Neural cell (in vitro differentiated cells): ENCODE results near the gene PDGFB. TPM values are rescaled to one million over a fixed set of nuclear protein-coding genes. Genes with fewer than 3 reads are reported as not detected.

ENCODE experiments used
- H2AFZ ChIP-seq: fragments of 200-600, 300-800 bp; sonication (generic), shearing (Covaris generic); 2 replicates; pipeline ENCODE4 v1.6.0; 2014; ENCODE audit warnings: low read depth, mild to moderate bottlenecking, antibody characterized with exemption, low read length, moderate library complexity
- H3F3A ChIP-seq: fragments of 200-600 bp; shearing (Covaris generic); 2 replicates; pipeline ENCODE4 v1.6.1; 2016; ENCODE audit warnings: mild to moderate bottlenecking, moderate library complexity, mixed read lengths, antibody characterized with exemption, low read length; ENCODE audit not compliant: insufficient read depth, poor library complexity, severe bottlenecking
- H3K27ac ChIP-seq: fragments of 200-600, 300-800 bp; sonication (generic), shearing (Covaris generic); 2 replicates; pipeline ENCODE4 v1.5.1; 2014; ENCODE audit warnings: mild to moderate bottlenecking, low read length, moderate library complexity
- H3K27me3 ChIP-seq: fragments of 300-800, 200-600 bp; sonication (generic), shearing (Covaris generic); 2 replicates; pipeline ENCODE4 v1.6.0; 2014; ENCODE audit warnings: mild to moderate bottlenecking, low read depth, low read length, moderate library complexity; ENCODE audit not compliant: insufficient read depth
- H3K36me3 ChIP-seq: fragments of 300-800, 200-600 bp; sonication (generic), shearing (Covaris generic); 2 replicates; pipeline ENCODE4 v1.5.1; 2014; ENCODE audit warnings: mild to moderate bottlenecking, antibody characterized with exemption, low read length, moderate library complexity; ENCODE audit not compliant: insufficient read depth
- H3K4me2 ChIP-seq: fragments of 300-800, 200-600 bp; sonication (generic), shearing (Covaris generic); 2 replicates; pipeline ENCODE4 v1.6.0; 2014; ENCODE audit warnings: mild to moderate bottlenecking, low read length
- H3K4me3 ChIP-seq: fragments of 300-800, 200-600 bp; sonication (generic), shearing (Covaris generic); 2 replicates; pipeline ENCODE4 v1.5.1; 2014; ENCODE audit warnings: mild to moderate bottlenecking, low read length, moderate library complexity
- H3K79me2 ChIP-seq: fragments of 200-600 bp; shearing (Covaris generic); replicated peaks from 2 replicates; pipeline ENCODE4 v1.6.0; 2014; ENCODE audit warnings: mild to moderate bottlenecking, low read length, moderate library complexity; ENCODE audit not compliant: insufficient read depth
- H3K9ac ChIP-seq: fragments of 300-800, 200-600 bp; sonication (generic), shearing (Covaris generic); 2 replicates; pipeline ENCODE4 v1.6.1; 2016; ENCODE audit warnings: mild to moderate bottlenecking, low read length, mixed read lengths
- H3K9me2 ChIP-seq: fragments of 200-600 bp; shearing (Covaris generic); 2 replicates; pipeline ENCODE4 v1.6.1; 2016; ENCODE audit warnings: mild to moderate bottlenecking, low read length, mixed read lengths; ENCODE audit not compliant: insufficient read depth
- H3K9me3 ChIP-seq: fragments of 200-600, 300-800 bp; sonication (generic), shearing (Covaris generic); 2 replicates; pipeline ENCODE4 v1.6.1; 2016; ENCODE audit warnings: mild to moderate bottlenecking, mixed run types, low read length, moderate library complexity, mixed read lengths
- H4K20me1 ChIP-seq: fragments of 200-600 bp; shearing (Covaris generic); 2 replicates; pipeline ENCODE4 v1.6.1; 2016; ENCODE audit warnings: mild to moderate bottlenecking, mixed run types; ENCODE audit not compliant: insufficient read depth
- CTCF ChIP-seq: fragments of 450-650 bp; IDR thresholded peaks from 2 replicates; pipeline ENCODE4 v1.5.1; 2014; ENCODE audit warnings: antibody characterized with exemption, mild to moderate bottlenecking, moderate library complexity; ENCODE audit not compliant: poor library complexity, severe bottlenecking
- EP300 ChIP-seq: fragments of 450-650 bp; conservative IDR thresholded peaks from 2 replicates; pipeline ENCODE4 v1.6.1; 2014; ENCODE audit warnings: antibody characterized with exemption, mild to moderate bottlenecking, moderate library complexity; ENCODE audit not compliant: poor library complexity, severe bottlenecking
- EZH2 ChIP-seq: fragments of 200-600, 300-800 bp; shearing (Covaris generic), sonication (generic); IDR thresholded peaks from 2 replicates; pipeline ENCODE4 v1.6.1; 2014; ENCODE audit warnings: antibody characterized with exemption, low read length, borderline replicate concordance, mild to moderate bottlenecking; ENCODE audit not compliant: insufficient read depth, poor library complexity, severe bottlenecking
- MXI1 ChIP-seq: fragments of 450-650 bp; conservative IDR thresholded peaks from 2 replicates; pipeline ENCODE4 v1.6.1; 2014; ENCODE audit warnings: antibody characterized with exemption, mild to moderate bottlenecking; ENCODE audit not compliant: poor library complexity, severe bottlenecking
- POLR2AphosphoS5 ChIP-seq: IDR thresholded peaks from 2 replicates; pipeline ENCODE4 v1.6.1; 2012
- RAD21 ChIP-seq: fragments of 450-650 bp; conservative IDR thresholded peaks from 2 replicates; pipeline ENCODE4 v1.6.1; 2014; ENCODE audit warnings: antibody characterized with exemption, mild to moderate bottlenecking, moderate library complexity
- REST ChIP-seq: IDR thresholded peaks from 2 replicates; pipeline ENCODE4 v1.6.1; 2012; ENCODE audit warnings: borderline replicate concordance
- SMC3 ChIP-seq: fragments of 450-650 bp; conservative IDR thresholded peaks from 2 replicates; pipeline ENCODE4 v1.6.1; 2014; ENCODE audit warnings: antibody characterized with exemption, mild to moderate bottlenecking, moderate library complexity; ENCODE audit not compliant: poor library complexity
- TAF1 ChIP-seq: IDR thresholded peaks from 2 replicates; pipeline ENCODE4 v1.6.1; 2012; ENCODE audit warnings: low read depth
- polyA plus RNA-seq: library from polyadenylated mRNA; depleted of rRNA; stranded (reverse); fragments of >200 nt; gene quantifications from 2 replicates; pipeline ENCODE4 v1.2.3, GENCODE V29; 2014

Gene PDGFB
- polyA plus RNA-seq, 1 donor from 2014 or later, result 0.61 TPM

GRCh38 chr22:39233710-39234471 lies 10.9 kb downstream of the PDGFB start:
- Histone ChIP-seq H3K9me3 (no peaks in the 10 kb centered on the region), H4K20me1 (no peaks in the 10 kb centered on the region), H3K36me3 (no peaks in the 10 kb centered on the region), H3K4me3 (no peak overlapping the region), H2AFZ (no peak overlapping the region), H3K9ac (no peak overlapping the region), H3K79me2 (no peaks in the 10 kb centered on the region), H3K9me2 (no peaks in the 10 kb centered on the region), H3K4me2 (no peak overlapping the region), H3F3A (no peaks in the 10 kb centered on the region), H3K27me3 (no peaks in the 10 kb centered on the region), H3K27ac (no peak overlapping the region)
- TF ChIP-seq MXI1 (no peak), REST (no peak), EP300 (no peak), EZH2 (no peak), SMC3 (no peak), POLR2AphosphoS5 (no peak), RAD21 (no peak), TAF1 (no peak), CTCF (no peak)

GRCh38 chr22:39232806-39233709 lies 11.7 kb downstream of the PDGFB start:
- H3K4me3 ChIP-seq, result no peak overlapping the region
- H3K79me2 ChIP-seq, result no peaks in the 10 kb centered on the region
- H2AFZ ChIP-seq, result no peak overlapping the region
- H3K9ac ChIP-seq, result no peak overlapping the region
- no peaks in the 10 kb centered on the region for H3K9me3 ChIP-seq
- TF ChIP-seq POLR2AphosphoS5 (no peak), EZH2 (no peak), REST (no peak), SMC3 (no peak), CTCF (no peak), RAD21 (no peak), TAF1 (no peak), MXI1 (no peak), EP300 (no peak)
- H3K9me2 ChIP-seq, result no peaks in the 10 kb centered on the region
- no peaks in the 10 kb centered on the region for H3K36me3 ChIP-seq
- no peak overlapping the region for H3K4me2 ChIP-seq
- no peak overlapping the region for H3K27ac ChIP-seq
- no peaks in the 10 kb centered on the region for H3F3A ChIP-seq
- no peaks in the 10 kb centered on the region for H4K20me1 ChIP-seq
- H3K27me3 ChIP-seq, result no peaks in the 10 kb centered on the region
